ENCODE results near the gene ASB13. TPM values are rescaled to one million over a fixed set of nuclear protein-coding genes. Genes with fewer than 3 reads are reported as not detected.

ASB13 gene
- polyA plus RNA-seq, 1 of the 3 experiments (the other 2 are of a cell fraction): 9.2 TPM

- POLR2A ChIA-PET: no interaction called here
- 39% methylated on average over 22 of the region's 49 CpGs for WGBS (ENCODE audit: low lambda C conversion rate)
- H3K9ac ChIP-seq: no peak overlapping the region
Observed at GRCh38 chr10:5692461-5693358, 26.3 kb upstream of the ASB13 start.

GRCh38 chr10:5691786-5692185 is 25.4 kb upstream of the ASB13 start:
- Histone ChIP-seq H3K9ac (no peak overlapping the region), H3K9me2 (no peaks in the 10 kb centered on the region), H3K36me3 (replicated peaks in 1 of 2; ENCODE audit: control insufficient read depth in 1 of 2, insufficient read depth in 2 of 2, low read length in 1 of 2) (peaks cover 0 to 19% of the 10 kb centered on the region in 2 experiments), H3K4me3 (ENCODE audit: low read depth in 2 of 2, low read length in 1 of 2) (no peak overlapping the region), H3K27ac (ENCODE audit: low read depth in 2 of 2, low read length in 1 of 2) (no peak overlapping the region), H3K79me2 (ENCODE audit: insufficient read depth) (peaks cover 100% of the 10 kb centered on the region), H3F3A (replicated peaks; ENCODE audit: insufficient read depth) (no peaks in the 10 kb centered on the region), H3K27me3 (ENCODE audit: insufficient read depth) (no peaks in the 10 kb centered on the region), H2AFZ (ENCODE audit: low read depth) (no peak overlapping the region), H3K4me1 (ENCODE audit: control insufficient read depth in 1 of 2, insufficient read depth in 2 of 2, low read depth in 1 of 2, low read length in 1 of 2) (peaks cover 2 to 14% of the 10 kb centered on the region in 2 experiments; a peak in 3 of 4 replicates), H3K4me2 (no peak overlapping the region), H3K9me3 (no peaks in the 10 kb centered on the region; the same call in 1 of the 2 replicates), H4K20me1 (ENCODE audit: insufficient read depth) (peaks cover 66% of the 10 kb centered on the region)
- no peak for DNase-seq
- ChIA-PET CTCF (interaction anchor here (0.8 to 1.4 kb wide), 3 partner anchors 22 to 710 kb away, joined by 3 read pairs; no protein-coding TSS in a partner anchor), POLR2A (no interaction called here)
- TF ChIP-seq RCOR1 (IDR thresholded peaks at IDR 0.05; ENCODE audit: low read length) (no peak), MXI1 (IDR thresholded peaks at IDR 0.05; ENCODE audit: low read depth, low read length) (no peak), ELF1 (IDR thresholded peaks at IDR 0.05) (no peak), RFX5 (IDR thresholded peaks at IDR 0.05; ENCODE audit: low read length) (no peak), SIN3A (IDR thresholded peaks at IDR 0.05; ENCODE audit: borderline replicate concordance, low read depth, low read length) (no peak), RXRA (IDR thresholded peaks at IDR 0.05; ENCODE audit: borderline replicate concordance, low read depth) (no peak), NFIC (IDR thresholded peaks at IDR 0.05; ENCODE audit: borderline replicate concordance) (no peak), FOXJ3 (CRISPR knock-in tag; IDR thresholded peaks at IDR 0.05) (no peak), TEAD4 (IDR thresholded peaks at IDR 0.05; ENCODE audit: borderline replicate concordance, insufficient read depth) (no peak), CHD2 (IDR thresholded peaks at IDR 0.05; ENCODE audit: low read length, partially characterized antibody) (no peak), TCF12 (IDR thresholded peaks at IDR 0.05) (no peak), FOSL2 (IDR thresholded peaks at IDR 0.05; ENCODE audit: borderline replicate concordance, low read depth) (no peak), ZBTB33 (IDR thresholded peaks at IDR 0.05; ENCODE audit: borderline replicate concordance, low read depth) (no peak), EZH2phosphoT487 (IDR thresholded peaks at IDR 0.05; ENCODE audit: borderline replicate concordance, low read depth) (no peak), NRF1 (IDR thresholded peaks at IDR 0.05; ENCODE audit: low read depth, low read length) (no peak), USF2 (IDR thresholded peaks at IDR 0.05; ENCODE audit: borderline replicate concordance, low read depth, low read length) (no peak)
- 83% methylated on average over 8 of the region's 8 CpGs for WGBS (ENCODE audit: low lambda C conversion rate)

More at GRCh38 chr10:5692461-5693358, 26.3 kb upstream of the ASB13 start:
- Histone ChIP-seq H3K4me3 (ENCODE audit: low read depth in 2 of 2, low read length in 1 of 2) (peak overlapping the region in 1 of 2 experiments; percentile 39; a peak in 3 of 4 replicates), H3K9me2 (no peaks in the 10 kb centered on the region), H2AFZ (ENCODE audit: low read depth) (no peak overlapping the region), H3K9me3 (no peaks in the 10 kb centered on the region; the same call in 1 of the 2 replicates), H4K20me1 (ENCODE audit: insufficient read depth) (peaks cover 57% of the 10 kb centered on the region), H3K79me2 (ENCODE audit: insufficient read depth) (peaks cover 100% of the 10 kb centered on the region), H3K4me2 (no peak overlapping the region), H3K4me1 (ENCODE audit: control insufficient read depth in 1 of 2, insufficient read depth in 2 of 2, low read depth in 1 of 2, low read length in 1 of 2) (peaks cover 0 to 16% of the 10 kb centered on the region in 2 experiments; a peak in 2 of 4 replicates), H3K27ac (ENCODE audit: low read depth in 2 of 2, low read length in 1 of 2) (peak overlapping the region in 1 of 2 experiments; percentile 7; a peak in 1 of 4 replicates), H3F3A (replicated peaks; ENCODE audit: insufficient read depth) (no peaks in the 10 kb centered on the region), H3K27me3 (ENCODE audit: insufficient read depth) (no peaks in the 10 kb centered on the region), H3K36me3 (replicated peaks in 1 of 2; ENCODE audit: control insufficient read depth in 1 of 2, insufficient read depth in 2 of 2, low read length in 1 of 2) (peaks cover 0 to 10% of the 10 kb centered on the region in 2 experiments)
- TF ChIP-seq FOXJ3 (CRISPR knock-in tag; IDR thresholded peaks at IDR 0.05) (0 out of 2 replicates have a peak, but pooled peaks have one; percentile 22), ZBTB33 (IDR thresholded peaks at IDR 0.05; ENCODE audit: borderline replicate concordance, low read depth) (no peak)
- CTCF ChIA-PET: interaction anchor here (0.9 to 1.4 kb wide), 4 partner anchors 9 to 709 kb away, joined by 3 read pairs; no protein-coding TSS in a partner anchor
- DNase-seq: peak; percentile 75
